ENCODE measurements around the gene PAN3.
A peak's percentile ranks its signal among the peaks of the same experiment; 100 is the strongest.

PAN3 gene

DNA sequence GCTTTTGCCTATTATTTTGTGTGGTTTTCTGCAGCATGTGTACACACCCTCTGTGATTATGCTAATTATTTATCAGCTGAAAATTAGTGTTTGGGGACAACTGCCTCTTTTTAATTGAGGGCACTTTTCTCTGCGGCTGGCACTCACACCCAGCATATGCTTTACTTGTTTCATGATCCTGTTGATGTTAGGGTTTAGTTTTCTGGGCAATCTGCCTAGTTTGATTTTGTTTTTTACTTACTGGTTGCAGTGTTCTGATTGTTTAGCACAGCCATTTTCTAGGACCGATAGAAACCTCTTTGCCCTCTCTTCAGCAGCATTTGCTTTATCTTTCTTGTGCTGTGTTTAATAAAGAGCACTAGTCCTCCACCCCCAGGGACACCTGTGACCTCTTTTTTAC, 161.6 kb downstream of the PAN3 start:
- DNase-seq (ENCODE audit: low read depth, low spot score): no peak
- in situ Hi-C loops (cut with HindIII; ENCODE audit: low sequenced_read_pairs): no loop called here
- no peak overlapping the region for H3K4me3 ChIP-seq (ENCODE audit: low read depth, low read length)
- TF ChIP-seq CTCF (IDR thresholded peaks at IDR 0.05; ENCODE audit: low read depth, low read length): no peak

DNA sequence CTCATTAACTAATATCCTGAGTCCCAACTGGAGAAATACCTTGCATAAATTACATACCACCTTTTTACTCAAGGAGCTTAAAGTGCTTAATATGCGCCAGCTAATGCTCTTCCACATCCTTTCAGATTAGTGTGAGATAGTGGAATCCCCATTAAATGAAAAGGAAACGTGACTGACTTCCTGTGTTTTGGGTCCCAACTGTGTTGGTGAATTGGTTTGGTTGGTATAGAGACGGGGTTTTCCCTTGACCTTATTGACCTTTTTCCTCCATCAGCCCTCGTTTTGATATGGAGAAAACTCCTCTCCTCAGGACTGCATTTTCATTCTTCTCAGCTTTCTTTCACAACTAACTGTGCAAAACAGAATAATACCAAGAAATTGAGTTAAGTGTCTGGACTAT, 163.5 kb downstream of the PAN3 start:
- no peak for DNase-seq (ENCODE audit: low read depth, low spot score)
- in situ Hi-C loops (cut with HindIII; ENCODE audit: low sequenced_read_pairs): no loop called here
- no peak for TF ChIP-seq CTCF (IDR thresholded peaks at IDR 0.05; ENCODE audit: low read depth, low read length)

GRCh38 chr13:28306325-28306724, 168.0 kb downstream of the PAN3 start:
- H3K4me3 ChIP-seq (ENCODE audit: low read depth, low read length): no peak overlapping the region
- no peak for TF ChIP-seq CTCF (IDR thresholded peaks at IDR 0.05; ENCODE audit: low read depth, low read length)
- in situ Hi-C loops (cut with HindIII; ENCODE audit: low sequenced_read_pairs): no loop called here
- DNase-seq (ENCODE audit: low read depth, low spot score): no peak

More for the DNA sequence above, 163.5 kb downstream of the PAN3 start:
- H3K4me3 ChIP-seq (ENCODE audit: low read depth, low read length): no peak overlapping the region

DNA sequence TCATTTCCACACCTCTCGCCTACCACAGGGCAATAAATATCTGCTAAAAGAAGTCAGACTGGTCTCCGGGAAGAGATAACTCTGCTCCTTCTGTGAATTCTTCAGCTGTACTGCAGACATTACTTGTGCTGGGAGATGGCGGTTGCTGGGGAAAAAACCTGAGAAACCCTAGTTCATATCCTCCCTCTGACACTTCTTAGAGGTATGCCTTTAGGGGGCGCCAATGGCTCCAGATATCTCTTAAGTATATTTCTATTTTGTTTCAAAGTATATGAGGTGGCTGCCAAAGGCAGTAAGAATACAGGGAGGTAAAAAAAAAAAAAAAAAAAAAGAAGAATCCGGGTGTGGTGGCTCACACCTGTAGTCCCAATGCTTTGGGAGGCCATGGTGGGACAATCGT, 175.2 kb downstream of the PAN3 start:
- DNase-seq (ENCODE audit: low read depth, low spot score): no peak
- TF ChIP-seq CTCF (IDR thresholded peaks at IDR 0.05; ENCODE audit: low read depth, low read length): peak; percentile 37
- no peak overlapping the region for H3K4me3 ChIP-seq (ENCODE audit: low read depth, low read length)
- in situ Hi-C loops (cut with HindIII; ENCODE audit: low sequenced_read_pairs): no loop called here

GRCh38 chr13:28314879-28315278, 176.5 kb downstream of the PAN3 start:
- no peak for DNase-seq (ENCODE audit: low read depth, low spot score)
- in situ Hi-C loops (cut with HindIII; ENCODE audit: low sequenced_read_pairs): no loop called here
- no peak overlapping the region for H3K4me3 ChIP-seq (ENCODE audit: low read depth, low read length)
- TF ChIP-seq CTCF (IDR thresholded peaks at IDR 0.05; ENCODE audit: low read depth, low read length): no peak

DNA sequence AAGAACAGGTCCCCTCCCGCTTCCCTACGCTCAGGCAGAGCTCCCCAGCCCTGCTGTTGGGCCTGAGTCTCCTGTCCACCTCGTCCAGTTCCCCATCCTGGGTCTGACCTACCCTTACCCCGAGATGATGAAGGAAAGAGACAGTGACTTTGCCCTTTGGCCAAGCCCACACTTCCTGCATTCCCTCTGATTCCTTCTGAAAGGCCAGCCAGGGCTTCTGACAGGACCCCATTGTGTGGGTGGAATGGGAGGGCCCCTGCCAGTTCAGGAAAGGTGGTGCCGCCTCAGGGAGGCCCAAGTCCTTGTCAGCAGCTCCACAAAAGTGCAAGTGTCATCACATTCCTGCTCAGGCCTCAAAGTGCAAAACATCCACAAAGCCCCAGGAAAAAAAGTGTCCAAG, 177.8 kb downstream of the PAN3 start:
- in situ Hi-C loops (cut with HindIII; ENCODE audit: low sequenced_read_pairs): no loop called here
- no peak overlapping the region for H3K4me3 ChIP-seq (ENCODE audit: low read depth, low read length)
- no peak for TF ChIP-seq CTCF (IDR thresholded peaks at IDR 0.05; ENCODE audit: low read depth, low read length)
- DNase-seq (ENCODE audit: low read depth, low spot score): no peak

DNA sequence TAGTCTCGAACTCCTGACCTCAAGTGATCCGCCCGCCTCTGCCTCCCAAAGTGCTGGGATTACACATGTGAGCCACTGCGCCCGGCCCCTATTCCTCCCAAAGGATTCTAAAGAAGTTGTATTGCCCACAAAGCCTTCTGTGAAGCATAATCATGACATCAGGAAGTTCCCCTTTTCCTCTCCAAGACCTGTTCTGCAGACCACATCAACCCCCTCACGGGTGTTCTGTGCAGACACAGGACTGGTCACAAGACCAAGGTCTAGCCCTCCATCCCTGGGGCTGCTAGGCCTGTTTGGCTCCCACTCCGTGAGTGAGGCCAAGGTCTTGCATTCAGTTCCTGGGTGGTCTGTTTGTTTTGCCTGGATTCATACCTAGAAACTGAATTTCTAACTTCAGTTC, 178.5 kb downstream of the PAN3 start:
- TF ChIP-seq CTCF (IDR thresholded peaks at IDR 0.05; ENCODE audit: low read depth, low read length): no peak
- in situ Hi-C loops (cut with HindIII; ENCODE audit: low sequenced_read_pairs): no loop called here

More for the DNA sequence above, 178.5 kb downstream of the PAN3 start:
- no peak overlapping the region for H3K4me3 ChIP-seq (ENCODE audit: low read depth, low read length)
- no peak for DNase-seq (ENCODE audit: low read depth, low spot score)

Data from astrocyte of the spinal cord (primary cell).